NCI-H187 (cell line): ENCODE measurements around the gene CDKN2D.

ENCODE experiments used
- DNase-seq, 2 experiments: peaks; one replicate each; lab custom pipeline; 2025; lab: John Stamatoyannopoulos, UW

CDKN2D gene

DNA sequence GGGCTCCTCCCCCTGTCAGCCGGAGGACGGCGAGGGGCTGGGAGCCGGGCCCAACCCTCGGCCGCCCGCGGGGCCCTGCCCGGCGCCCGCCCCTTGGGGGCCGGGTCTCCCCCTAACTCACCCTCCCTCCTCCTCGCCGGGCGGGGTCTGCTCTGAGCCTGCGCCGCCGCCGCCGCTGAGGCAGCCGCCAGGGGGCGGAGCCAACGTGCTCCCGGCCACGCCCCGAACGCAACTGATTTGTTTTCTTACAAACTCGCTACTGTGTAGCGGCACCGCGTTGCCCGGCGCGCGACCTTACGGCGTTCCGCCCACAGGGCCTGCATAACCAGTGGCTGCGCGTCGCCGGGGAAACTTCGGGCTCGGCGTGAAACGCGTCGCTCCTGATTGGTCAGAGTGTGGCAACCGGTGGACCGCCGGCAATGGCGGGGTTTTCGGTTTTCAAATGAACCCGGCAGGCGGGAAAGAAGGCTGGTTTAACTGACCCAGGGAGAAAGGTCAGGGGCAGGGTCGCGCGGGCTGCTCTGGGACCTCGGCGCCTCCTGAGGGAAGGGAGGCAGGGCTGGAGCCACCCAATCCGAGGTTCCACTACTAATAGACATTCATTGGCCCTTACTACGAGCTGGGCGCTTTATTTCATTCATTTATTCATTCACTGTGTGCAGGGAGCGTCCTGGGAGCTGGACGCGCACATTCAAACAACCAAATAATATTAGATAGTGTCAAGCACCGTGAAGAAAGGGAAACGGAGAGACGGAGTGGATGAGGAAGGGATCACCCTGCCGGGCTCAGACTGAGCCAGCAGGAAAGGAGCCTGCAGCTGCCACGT, at the start of gene CDKN2D:
TSS of gene CDKN2D (minus strand) at position 154 of the 826 bp plus-strand sequence. CDS start 326 bp downstream, outside the sequence.
- peak; percentile 88 to 92 for DNase-seq

DNA sequence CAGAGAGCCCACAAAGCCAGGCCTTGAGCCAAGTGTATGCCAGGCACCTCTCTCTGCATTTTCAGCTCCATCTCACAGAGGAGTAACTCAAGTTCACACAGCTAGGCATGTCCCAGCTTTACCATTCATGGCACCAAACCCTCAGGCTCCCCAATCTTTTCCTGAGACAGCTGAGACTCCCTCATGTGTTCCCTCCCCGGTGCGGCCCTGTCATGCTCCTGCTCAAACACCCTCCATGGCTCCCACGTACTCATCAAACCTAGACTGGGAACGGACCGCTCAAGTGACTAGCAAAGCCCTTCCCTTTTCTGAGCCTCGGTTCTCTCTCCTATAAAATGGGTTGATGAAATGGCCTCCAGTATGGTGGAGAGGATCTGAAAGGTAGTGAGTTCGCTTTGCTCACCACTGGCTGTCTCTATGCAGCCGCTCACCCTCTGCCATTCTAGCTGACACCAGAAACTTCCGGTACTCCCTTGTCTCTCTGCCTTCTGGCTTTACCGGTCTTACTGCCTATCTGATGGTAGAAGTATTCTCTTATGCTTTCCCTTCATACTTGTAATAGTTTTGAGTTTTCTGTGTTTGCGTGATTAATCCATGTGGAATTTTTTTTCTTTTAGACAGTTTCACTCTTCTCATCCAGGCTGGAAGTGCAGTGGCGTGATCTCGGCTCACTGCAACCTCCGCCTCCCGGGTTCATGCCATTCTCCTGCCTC, 48.8 kb upstream of the CDKN2D start:
- no peak for DNase-seq

DNA sequence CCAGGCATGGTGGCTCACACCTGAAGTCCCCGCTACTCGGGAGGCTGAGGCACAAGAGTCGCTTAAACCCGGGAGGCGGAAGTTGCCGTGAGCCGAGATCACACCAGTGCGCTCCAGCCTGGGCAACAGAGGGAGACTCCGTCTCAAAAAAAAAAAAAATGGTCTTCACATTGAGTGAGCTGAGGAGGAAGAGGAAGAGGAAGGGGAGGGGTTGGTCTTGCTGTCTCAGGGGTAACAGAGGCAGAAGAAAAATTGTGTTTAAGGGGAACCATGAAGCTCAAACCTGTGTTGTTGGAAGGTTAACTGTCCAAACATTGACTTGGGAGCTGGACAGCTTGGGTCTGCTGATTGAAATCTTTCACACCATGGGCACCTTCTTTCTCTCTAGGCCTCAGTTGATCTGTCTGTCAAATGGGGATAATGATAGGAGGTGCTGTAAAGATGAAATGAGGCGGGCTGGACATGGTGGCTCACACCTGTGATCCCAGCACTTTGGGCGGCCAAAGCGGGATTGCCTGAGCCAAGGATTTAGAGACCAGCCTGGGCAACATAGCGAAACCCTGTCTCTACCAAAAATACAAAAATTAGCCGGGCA, 46.7 kb upstream of the CDKN2D start:
- no peak for DNase-seq

DNA sequence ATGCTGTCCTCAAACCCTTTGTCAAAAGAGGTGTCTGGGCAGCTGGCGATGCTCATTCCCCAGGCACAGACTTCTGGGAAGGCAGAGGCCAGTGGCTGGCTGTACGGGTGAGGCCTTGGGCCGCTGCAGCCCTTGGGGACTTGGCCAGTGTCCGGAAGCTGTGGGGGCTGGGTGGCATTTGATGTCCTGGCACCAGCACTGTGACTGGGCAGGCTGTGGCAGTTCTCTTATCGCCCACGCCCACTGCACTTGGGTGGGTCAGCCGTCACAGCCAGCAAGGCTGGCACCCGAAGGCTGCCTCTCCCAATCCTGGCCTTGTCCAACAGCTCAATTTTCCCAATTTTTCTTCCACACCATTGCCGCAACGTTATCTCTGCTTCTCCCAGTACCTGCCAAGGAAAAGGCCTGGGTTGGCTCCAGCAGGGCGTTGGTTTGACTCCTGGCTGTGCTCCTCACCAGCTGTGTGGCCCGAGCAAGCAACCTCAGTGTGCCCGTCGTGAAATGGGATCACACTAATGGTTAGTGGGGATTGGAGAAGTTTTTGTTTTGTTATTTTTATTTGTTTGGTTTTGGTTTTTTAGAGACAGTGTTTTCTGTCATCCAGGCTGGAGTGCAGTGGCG, 43.8 kb upstream of the CDKN2D start:
- DNase-seq, result no peak

DNA sequence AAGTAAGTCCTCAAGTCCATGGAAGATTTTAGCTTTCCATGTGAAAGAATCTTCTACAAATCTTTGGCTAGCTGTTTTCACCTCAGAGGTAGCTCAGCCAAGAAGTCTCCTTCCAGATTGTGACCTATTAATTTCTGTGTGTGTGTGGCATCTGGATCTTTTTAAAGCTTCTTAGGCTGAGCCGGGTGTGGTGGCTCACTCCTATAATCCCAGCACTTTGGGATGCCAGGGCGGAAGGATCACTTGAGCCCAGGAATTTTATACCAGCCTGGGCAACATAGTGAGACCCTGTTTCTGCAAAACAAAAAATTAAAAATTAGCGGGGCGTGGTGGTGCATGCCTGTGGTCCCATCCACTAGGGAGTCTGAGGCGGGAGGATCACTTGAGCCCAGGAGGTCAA, 43.1 kb upstream of the CDKN2D start:
- no peak for DNase-seq

DNA sequence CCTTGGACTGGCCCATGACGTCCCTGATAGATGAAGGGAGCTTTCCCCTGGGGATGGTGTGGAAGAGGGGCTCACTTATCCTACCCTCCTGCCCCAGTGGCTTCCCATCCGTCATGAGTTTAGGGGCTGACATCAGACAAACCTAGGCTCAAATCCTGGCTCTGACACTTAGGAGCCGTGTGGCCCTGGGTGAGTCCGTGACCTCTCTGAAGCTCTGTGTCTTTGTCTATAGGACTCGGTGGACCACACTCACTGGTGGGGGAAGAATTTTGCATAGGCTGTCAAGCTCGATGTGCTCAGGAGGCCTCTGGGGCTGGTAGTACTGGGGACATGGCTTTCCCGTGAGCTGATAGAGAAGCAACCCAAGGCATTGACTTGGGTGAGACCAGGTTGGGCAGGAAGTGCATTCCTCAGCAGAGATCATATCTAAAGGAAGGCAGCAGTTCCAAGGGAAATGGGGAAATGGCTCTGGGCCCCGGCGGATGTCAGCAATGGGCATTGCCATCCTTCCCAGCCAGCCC, 35.7 kb upstream of the CDKN2D start:
- no peak for DNase-seq

DNA sequence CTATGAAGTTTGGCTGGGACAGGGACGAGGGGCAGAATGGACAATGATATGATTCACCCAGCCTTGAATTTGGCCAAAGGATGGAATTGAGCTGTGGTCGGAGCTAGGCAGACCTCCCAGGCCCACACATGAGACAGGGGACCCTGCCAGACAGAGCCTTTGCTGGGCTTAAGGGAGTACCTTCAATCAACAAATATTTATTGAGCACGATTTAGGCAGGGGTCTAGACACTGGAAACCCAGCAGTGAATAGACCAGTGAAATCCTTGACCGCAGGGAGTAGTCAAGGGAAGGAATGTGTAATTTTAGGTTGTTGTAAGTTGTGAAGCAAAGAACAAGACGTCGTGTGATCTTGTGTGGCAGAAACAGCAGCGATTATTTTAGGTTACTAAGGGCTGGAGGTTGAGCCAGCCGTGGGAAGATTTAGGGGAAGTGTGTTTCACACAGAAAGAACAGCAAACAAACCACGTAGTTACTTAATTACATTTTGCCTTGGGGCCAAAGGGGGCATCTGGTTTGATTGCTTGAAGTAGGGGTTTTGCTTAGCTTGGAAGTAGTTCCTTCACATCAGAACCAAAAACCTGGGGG, 35.2 kb upstream of the CDKN2D start:
- no peak for DNase-seq

DNA sequence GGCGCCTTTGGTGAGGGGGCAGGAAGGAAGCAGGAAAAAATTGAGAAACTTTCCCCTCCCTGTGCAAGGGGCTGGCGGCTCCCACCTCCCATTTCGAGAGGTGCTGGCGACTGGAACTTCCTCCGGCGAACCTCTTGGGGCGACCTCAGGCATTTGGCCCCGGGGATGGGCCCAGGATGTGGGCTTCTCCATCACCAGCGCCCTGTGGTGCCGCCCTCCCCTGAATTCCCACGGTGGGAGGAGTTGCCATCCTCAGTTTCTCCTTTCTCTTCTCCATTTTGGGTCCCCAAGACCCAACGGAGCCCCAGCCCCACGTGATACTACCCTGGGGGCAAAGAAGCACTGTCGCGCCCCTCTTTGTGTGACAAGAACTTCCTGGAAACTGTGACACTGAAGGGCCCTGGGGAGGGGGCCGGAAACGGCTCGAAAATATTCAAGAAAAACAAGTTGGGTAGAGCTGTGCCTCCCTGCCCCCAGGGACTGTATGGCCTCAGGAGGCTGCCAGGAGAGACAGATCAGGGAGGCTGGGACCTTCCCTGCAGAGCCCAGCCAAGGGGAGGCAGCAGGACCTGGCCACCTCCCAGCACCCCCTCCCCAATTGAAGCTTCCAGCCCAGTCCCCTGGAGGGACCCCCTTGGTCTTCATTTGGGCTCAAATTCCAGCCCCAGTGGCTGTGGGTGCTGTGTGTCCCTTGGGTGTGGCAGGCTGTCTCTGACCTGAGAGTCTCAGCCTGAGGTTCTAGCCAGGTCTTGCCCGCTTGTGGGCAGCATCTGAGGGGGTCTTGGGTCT, 34.5 kb upstream of the CDKN2D start:
- DNase-seq, result no peak

DNA sequence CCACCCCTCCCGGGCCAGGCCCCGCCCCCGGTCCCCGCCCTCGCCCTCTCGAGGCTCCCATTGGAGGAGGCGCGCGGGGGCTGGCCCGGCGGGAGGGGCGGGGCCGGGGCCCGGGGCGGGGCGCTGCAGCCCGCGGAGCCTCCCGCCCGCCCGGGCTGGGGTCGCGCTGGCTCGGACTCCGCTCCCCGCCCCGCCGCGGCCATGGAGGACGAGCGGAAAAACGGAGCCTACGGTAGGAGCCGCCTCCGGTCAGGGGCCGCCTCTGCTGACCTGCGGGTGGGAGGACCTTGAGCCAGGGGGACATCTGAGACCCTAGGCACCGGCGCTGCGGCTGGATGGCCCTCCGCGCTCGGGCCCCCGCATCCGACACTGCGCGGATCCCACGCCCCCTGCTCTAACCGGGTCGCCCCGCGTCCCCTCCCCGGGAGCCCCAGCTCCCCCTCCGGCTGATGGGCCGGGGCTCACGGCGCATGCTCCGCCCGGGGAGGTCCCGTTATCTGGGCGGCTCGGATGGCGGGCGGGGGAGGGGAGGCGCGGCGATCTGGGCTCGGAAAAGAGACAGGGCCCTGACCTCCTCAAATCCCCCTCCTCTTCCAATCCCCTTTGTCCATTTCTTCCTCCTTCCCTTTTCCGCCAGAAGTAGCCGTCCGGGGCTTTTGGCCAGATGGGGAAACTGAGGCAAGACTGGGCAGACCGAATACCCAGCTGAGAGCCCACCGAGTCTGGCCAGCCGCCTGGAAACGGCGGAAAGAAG, 33.7 kb upstream of the CDKN2D start:
- DNase-seq, result peak; percentile 9 to 23

DNA sequence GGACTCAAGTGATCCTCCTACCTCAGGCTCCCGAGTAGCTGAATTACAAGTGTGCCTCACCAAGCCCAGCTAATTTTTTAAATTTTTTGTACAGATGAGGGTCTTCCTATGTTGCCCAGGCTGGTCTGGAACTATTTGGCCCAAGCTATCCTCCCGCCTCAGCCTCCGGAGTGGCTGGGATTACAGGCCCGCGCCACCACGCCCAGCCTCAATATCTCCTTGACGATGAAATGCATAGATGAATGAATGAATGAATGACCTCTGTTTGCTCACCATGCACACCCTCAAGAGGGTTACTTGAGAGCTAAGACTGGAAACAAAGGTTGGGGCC, 33.2 kb upstream of the CDKN2D start:
- DNase-seq, result no peak

DNA sequence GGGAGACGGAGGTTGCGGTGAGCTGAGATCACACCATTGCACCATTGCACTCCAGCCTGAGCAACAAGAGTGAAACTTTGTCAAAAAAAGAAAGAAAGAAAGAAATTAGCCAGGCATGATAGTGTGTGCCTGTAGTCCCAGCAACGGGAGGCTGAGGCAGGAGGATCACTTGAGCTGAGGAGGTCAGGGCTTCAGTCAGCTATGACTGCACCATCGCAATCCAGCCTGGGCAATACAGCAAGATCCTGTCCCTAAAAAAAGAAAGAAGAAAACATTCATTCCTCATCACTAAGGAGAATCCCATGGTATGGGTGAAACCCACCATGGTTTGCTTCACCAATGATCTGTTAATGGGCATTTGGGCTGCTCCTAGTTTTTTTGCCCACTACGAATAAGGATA, 31.4 kb upstream of the CDKN2D start:
- DNase-seq, result no peak

DNA sequence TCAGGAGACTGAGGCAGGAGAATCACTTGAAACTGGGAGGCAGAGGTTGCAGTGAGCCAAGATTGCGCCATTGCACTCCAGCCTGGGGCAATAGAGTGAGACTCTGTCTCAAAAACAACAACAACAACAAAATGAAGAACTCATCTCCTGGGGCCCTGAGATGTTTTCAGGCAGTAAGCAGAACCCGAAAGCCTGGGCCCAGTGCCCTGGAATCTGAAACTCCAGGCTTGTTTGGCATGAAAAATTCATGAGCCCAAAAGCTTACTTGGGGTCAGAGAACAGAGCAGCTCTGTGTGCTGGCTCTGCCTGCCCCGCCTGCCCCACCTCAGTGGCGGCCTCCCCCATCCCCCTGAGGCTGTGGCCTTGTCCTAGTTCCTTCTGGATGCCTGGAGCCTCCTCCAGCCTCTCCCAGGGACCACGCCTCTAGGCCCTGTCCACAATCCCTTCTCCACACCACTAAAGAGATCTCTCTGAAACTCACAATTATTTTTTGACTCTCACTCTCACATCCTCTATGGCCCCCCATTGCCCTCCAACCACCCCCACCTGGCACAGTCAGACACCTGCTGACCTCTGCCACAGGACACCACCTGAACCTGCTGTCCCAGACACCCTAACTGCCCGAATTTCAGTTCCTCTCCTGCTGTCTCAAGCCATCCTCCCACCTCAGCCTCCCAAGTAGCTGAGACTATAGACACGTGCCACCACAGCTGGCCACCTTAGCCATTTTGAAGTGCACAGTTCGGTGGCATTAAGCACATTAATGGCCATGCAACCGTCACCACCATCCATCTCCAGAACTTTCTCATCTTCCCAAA, 25.2 kb upstream of the CDKN2D start:
- no peak for DNase-seq

DNA sequence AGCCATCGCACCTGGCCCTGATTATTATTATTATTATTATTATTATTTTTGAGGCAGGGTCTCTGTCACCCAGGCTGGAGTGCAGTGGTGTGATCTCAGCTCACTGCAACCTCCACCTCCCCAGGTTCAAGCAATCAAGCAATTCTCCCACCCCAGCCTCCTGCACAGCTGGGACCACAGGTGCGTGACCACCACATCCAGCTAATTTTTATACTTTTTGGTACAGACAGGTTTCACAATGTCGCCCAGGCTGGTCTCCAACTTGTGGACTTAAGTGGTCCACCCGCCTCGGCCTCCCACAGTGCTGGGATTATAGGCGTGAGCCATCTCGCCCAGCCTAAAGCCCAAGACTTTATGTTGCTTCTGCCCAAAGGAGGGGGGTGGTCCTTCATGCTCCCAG, 24.4 kb upstream of the CDKN2D start:
- DNase-seq, result no peak

DNA sequence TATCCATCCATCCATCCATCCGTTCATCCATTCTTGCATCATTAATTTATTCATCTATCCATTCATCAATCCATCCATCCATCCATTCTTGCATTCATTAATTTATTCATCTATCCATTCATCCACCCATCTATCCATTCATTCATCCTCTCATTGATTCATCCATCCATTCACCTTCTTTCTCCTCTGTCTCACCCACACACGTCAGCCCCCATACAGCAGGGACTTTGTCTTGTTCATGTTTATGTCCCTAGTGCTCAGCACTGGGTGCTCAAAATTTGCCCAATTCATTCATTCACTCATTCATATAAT, 19.0 kb upstream of the CDKN2D start:
- no peak for DNase-seq

DNA sequence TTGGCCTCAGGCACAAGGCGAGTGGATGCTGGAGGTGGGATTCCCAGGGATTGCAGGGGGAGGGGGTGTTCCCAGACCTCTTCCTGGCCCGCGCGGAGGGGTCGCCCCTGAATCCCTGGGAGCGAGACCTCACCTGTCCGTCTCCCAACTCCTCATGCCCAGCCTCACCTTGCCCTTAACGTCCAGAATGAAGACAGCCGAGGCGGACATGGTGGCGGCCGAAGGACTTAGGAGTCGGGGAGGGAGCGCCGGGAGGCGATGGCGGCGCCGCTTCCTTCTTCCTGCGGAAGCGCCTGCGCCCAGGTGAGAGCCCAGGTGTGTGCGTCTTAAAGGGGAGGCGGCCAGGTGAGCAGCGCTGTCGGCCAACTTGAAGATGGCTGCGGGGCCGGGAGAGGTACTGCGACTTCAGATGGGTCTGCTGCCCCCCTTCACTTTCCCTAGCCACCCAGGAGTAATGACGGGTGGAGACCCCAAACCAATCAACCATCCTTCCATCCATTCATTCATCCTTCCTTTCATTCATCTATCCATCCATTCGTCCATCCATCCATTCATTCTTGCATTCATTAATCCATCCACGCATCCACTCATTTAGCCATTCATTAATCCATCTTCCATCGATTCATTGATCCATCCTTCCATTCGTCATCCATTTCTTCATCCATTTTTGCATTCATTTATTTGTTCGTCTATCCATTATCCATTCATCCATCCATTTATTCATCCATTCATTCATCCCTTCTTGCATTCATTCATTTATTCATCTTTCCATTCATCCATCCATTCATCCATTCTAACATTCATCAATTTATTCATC, 18.5 kb upstream of the CDKN2D start, which contains the start of gene AP1M2:
TSS of gene AP1M2 (minus strand) at position 291 of the 817 bp plus-strand sequence. CDS start at position 210, 81 bp downstream.
- peak in 1 of 2 experiments; percentile 7 for DNase-seq

DNA sequence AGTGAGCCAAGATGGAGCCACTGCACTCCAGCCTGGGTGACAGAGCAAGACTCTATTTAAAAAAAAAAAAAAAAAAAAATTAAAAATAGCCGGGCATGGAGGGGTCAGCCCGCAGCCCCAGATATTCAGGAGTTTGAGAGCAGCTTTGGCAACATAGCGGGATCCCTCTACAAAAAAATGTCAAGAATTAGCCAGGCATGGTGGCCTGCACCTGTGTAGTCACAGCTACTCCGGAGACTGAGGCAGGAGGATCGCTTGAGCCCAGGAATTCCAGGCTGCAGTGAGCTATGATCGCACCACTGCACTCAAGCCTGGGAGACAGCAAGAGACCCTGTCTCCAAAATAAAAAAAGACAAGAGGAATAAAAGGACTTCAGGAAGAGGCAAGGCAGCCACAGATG, 17.6 kb upstream of the CDKN2D start:
- no peak for DNase-seq

DNA sequence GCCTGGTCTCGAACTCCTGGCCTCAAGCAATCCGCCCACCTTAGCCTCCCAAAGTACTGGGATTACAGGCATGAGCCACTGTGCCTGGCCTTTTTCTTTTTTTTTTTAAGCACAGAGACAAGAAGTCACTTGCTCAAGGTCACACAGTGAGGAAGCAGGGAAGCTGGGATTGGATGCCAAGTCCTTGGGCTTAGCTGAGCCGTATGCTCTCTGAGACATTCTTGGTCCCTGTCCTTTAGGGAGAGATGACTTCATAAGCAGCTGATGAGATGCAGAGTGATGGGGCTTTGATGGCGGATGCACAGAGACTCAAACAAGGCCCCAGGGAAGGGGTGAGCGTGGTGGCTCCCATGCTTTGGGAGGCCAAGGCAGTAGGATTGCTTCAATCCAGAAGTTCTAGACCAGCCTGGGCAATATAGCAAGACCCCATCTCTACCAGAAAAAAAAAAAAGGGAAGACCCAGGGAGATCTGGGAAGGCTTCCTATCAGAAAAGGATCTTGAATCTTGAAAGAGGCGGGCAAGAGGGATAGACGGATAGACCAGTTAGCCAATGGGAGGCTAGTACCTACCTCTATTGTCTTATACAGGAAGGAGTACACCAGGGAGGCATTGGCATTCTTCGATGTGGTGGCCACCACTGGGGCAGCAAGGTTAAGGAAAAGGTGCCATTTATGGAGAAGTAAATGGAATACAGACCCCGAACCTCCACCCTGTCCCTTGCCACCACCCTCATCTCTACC, 14.4 kb upstream of the CDKN2D start:
- no peak for DNase-seq

DNA sequence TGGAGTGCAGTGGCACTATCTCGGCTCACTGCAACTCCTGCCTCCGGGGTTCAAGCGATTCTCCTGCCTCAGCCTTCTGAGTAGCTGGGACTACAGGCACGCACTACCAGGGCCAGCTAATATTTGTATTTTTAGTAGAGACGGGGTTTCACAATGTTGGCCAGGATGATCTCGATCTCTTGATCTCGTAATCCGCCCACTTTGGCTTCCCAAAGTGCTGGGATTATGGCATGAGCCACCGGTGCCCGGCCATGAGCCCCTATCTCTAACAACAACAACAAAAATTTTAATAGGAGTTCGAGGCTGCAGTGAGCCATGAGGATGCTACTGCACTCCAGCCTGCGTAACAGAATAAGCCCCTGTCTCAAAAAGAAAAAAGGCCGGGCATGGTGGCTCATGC, 13.3 kb upstream of the CDKN2D start:
- no peak for DNase-seq
